HG03558 (cell line): ENCODE results near the gene ADAMTS3.
A peak's percentile ranks its signal among the peaks of the same experiment; 100 is the strongest.

Source experiments
- ATAC-seq: cut with Tn5 transposase; IDR thresholded peaks from one replicate; pipeline ENCODE4 v1.9.1; 2021; ENCODE audit warnings: moderate number of reproducible peaks; ENCODE audit not compliant: unreplicated experiment; ENCODE audit errors: extremely low read depth

ADAMTS3 gene

DNA sequence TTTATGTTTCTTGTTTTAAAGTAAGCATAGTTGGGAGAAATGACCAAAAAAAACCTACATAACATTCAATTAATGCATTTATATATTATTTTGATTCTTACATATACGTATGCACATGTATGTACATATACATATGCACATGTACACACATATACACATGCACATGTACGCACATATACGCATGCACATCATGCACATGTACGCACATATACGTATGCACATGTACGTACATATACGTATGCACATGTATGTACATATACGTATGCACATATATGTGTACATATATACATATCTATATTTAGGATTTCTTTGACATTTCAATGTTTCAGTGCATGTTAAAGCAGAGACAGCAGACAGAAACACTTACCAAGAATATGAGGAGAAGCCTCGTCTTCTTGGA is 263.4 kb downstream of the ADAMTS3 start:
- no peak for ATAC-seq

DNA sequence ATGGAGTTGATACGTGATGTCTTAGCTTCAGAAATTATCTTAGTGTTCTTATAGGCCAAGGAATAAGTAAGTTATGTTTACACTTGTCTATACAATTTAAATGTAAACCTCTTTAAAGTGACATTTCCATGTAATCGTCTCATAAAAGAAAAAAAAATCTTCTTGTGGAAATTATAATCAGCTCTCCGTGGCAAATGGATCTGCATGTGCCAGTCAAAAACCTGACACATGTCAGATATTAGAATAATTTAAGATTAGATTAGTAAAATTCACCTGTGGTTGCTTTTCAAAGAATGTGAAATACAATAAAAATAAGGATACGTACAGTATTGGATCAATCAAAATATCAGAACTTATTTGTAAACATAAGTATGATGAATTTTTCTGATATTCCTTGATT is 263.9 kb downstream of the ADAMTS3 start:
- ATAC-seq = no peak

GRCh38 chr4:72302981-72303704 is 265.9 kb downstream of the ADAMTS3 start:
- ATAC-seq = peak; percentile 86

- no peak for ATAC-seq
Measured at GRCh38 chr4:72301759-72302158, 267.3 kb downstream of the ADAMTS3 start.

GRCh38 chr4:72300126-72300525 is 268.9 kb downstream of the ADAMTS3 start:
- ATAC-seq = no peak

DNA sequence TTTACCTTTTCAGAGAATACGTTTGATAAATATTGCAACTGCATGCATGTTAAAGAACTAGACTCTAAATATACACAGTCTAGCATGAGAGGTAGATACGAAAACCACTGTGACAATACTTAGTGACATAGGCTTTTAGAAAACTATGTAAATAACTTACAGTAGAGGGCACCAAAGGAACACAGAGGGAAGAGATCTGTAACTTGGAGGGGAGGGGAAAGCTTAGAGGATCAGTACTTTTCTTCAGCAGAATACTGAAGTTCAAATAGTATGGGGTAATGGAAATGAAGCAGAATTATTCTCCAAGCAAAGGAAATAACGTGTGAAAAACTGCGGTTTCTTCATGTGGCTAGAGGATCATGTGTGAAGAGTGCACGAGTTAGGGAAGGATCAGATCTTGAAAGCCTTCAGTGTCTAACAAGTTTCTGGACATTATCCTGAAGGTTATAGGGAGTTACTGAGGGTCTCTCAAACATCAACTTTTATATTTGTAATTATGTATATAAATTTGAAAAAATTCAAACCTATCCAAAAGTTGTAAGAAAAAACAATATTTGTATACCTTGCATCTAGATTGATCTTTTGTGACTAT is 273.0 kb downstream of the ADAMTS3 start:
- ATAC-seq = no peak

DNA sequence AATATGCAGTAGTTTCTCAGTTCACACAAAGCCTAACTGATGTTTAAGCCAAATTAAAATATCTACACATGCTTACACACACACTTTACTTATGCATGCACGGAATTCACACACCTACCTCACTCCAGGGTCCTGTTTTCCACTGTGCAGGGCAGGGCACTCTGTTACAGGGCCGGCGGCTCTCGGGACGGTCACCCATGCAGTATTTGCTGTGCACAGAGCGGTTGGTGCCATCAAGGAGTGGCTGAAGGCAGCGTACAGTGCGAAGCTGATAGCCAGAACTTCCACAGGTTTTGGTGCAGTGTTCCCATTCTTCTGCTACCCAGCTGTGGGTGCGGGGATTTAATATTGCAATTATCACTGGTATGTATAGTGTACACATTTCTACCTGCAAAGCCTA is 278.3 kb downstream of the ADAMTS3 start:
- ATAC-seq = no peak

- ATAC-seq = no peak
Measured at GRCh38 chr4:72286910-72287309, 282.1 kb downstream of the ADAMTS3 start.

DNA sequence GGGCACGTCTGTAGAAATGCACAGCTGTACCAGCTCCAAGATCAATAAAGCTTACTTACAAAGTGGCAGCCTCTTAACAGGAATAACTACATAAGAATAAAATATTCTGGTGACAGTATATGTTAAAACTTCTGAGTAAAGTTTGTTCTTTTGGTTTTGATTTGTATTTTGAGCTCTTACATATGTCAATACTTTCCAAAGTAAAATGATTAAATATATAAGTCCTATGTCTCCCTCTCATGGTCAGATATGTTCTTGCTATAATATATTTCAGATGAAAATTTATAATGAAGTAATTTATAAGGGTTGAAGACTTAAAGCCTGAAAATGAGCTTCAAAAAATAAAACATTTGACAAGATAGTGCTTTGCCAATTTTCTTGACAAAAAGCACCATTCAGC is 282.8 kb downstream of the ADAMTS3 start:
- no peak for ATAC-seq

GRCh38 chr4:72283357-72283756 is 285.7 kb downstream of the ADAMTS3 start:
- no peak for ATAC-seq

GRCh38 chr4:72280252-72280651 is 288.8 kb downstream of the ADAMTS3 start:
- no peak for ATAC-seq

DNA sequence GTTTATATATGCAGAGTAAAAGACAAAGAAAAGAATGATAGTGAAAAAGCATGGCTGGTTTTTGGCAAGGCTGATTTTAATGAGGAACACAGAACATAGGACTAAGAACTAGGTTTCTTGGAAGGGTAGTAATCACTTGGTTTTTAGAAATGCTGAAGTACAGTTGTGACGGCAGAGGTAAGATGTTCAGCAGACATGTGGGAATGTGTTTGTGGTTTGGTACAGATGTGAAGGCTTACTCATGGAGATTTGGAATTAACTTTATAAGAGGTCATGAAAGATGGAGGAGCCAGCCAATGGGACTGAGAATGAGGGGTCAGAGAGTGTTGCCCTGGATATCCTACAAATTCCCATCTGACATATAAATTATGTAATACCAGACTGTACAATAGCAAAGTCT is 293.6 kb downstream of the ADAMTS3 start:
- ATAC-seq = no peak

DNA sequence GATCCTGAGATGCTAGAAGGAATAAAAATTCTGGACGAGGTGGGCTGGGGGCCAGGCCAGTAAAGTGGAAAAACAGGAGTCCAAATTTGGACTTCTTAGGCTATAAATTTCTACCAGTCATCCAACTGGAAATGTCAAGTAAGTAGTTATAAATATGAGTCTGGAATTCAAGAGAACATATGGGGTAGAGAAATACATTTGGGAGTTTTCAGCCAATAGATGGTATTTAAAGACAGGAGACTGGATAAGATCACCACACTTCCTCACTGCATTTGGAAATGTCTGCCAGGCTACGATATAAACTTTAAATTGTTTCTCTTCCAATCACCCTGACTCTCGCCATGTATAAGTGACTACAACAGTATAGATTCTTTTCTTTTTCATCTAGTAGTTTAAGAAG is 294.8 kb downstream of the ADAMTS3 start:
- no peak for ATAC-seq

DNA sequence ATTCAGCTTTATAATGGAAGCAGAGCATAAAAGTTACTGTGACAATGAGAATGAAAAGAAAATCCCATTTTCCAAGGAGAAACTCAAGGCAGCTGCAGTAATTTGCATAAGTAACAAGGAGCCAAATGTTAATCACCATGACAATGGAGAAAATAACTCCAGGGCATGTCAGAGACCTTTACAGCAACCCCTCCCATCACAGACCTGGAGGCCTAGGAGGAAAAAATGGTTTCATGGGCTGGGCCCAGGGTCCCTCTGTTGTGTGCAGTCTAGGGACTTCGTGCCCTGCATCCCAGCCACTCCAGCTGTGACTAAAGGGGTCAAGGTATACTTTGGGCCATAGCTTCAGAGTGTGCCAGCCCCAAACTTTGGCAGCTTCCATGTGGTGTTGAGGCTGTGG is 313.8 kb downstream of the ADAMTS3 start:
- ATAC-seq = no peak

GRCh38 chr4:72243641-72244040 is 325.4 kb downstream of the ADAMTS3 start:
- ATAC-seq = no peak

DNA sequence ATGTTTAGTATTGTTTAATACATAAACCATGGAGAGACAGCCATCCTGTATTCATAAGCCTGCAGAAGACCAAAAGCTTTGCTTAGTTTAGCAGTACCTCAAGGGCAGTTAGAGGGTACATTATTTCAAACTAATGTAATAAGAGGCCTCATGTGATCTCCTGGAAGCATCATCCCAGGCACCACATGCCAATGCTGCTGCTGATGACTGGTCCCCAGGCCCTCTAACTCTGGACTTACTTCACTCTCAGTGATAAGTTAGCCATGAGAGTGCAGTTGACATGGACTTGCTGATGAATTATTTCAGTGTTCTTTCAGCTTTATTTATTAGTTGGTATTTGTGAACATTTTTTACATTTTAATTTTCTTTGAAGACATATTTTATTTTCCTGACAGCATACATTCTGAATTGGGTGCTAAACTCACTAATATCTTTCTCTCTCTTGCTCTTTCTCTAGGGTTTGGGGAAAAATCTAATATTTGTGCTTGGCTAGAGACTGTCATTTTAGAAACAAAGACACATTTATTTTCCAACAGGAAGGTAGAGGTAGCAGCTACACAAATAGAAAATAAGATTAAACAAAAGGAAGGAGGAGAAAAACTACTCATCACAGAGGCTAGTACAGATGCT is 329.4 kb downstream of the ADAMTS3 start:
- no peak for ATAC-seq
